Neural crest cell (in vitro differentiated cells): ENCODE results near the gene GORASP2. TPM values are rescaled to one million over a fixed set of nuclear protein-coding genes. Genes with fewer than 3 reads are reported as not detected.

Experiments used
- DNase-seq: peaks from one replicate; pipeline ENCODE4 v3.0.0; 2021; ENCODE audit warnings: low read depth, mixed read lengths, low spot score
- H3K27ac Mint-ChIP-seq: one replicate; pipeline ENCODE4 v1.8.0; 2021; ENCODE audit warnings: mild to moderate bottlenecking, mixed read lengths; ENCODE audit not compliant: unreplicated experiment
- H3K27me3 Mint-ChIP-seq: 2 replicates; pipeline ENCODE4 v1.8.0; 2021; ENCODE audit warnings: low read depth, mild to moderate bottlenecking, mixed read lengths
- H3K36me3 Mint-ChIP-seq: 2 replicates; pipeline ENCODE4 v1.8.0; 2021; ENCODE audit warnings: low read depth, mild to moderate bottlenecking, mixed read lengths
- H3K4me1 Mint-ChIP-seq: 2 replicates; pipeline ENCODE4 v1.8.0; 2021; ENCODE audit warnings: mixed read lengths
- H3K4me3 Mint-ChIP-seq: one replicate; pipeline ENCODE4 v1.8.0; 2021; ENCODE audit warnings: mild to moderate bottlenecking, mixed read lengths
- H3K9me3 Mint-ChIP-seq: 2 replicates; pipeline ENCODE4 v1.8.0; 2021; ENCODE audit warnings: mixed read lengths
- CTCF ChIP-seq: fragments of 200-600 bp; sonication (generic); conservative IDR thresholded peaks from 2 replicates; pipeline ENCODE4 v1.5.0; 2021; ENCODE audit warnings: antibody characterized with exemption, mild to moderate bottlenecking
- total RNA-seq: library from RNA; stranded (reverse); gene quantifications from 2 replicates; pipeline ENCODE4 v1.2.1, GENCODE V29; 2021

The GORASP2 gene
- total RNA-seq, 1 donor from 2014 or later, result 71.4 TPM

- H3K36me3 Mint-ChIP-seq, result peaks cover 4% of the 10 kb centered on the region
- DNase-seq, result no peak
- H3K4me3 Mint-ChIP-seq, result no peak overlapping the region
- H3K27me3 Mint-ChIP-seq, result peaks cover 13% of the 10 kb centered on the region
- TF ChIP-seq CTCF, result no peak
- H3K4me1 Mint-ChIP-seq, result no peaks in the 10 kb centered on the region
- no peaks in the 10 kb centered on the region for H3K9me3 Mint-ChIP-seq
- H3K27ac Mint-ChIP-seq, result no peak overlapping the region
These were observed 55.0 kb downstream of the GORASP2 start for GRCh38 chr2:170984079-170984478.

DNA sequence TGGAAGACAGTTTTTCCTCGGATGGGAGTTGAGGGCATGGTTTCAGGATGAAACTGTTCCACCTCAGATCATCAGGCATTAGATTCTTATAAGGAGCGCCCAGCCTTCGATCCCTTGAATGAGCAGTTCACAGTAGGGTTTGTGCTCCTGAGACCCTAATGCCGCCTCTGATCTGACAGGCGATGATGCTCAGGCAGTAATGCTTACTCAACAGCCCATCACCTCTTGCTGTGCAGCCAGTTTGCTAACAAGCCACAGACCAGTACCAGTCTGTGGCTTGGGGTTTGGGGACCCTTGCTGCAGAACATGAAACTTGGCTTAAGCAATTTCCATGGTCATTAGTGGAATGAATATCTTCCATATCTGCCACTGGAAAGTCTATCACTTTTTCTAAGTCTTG, 56.4 kb downstream of the GORASP2 start:
- no peak for TF ChIP-seq CTCF
- DNase-seq, result no peak
- peaks cover 13% of the 10 kb centered on the region for H3K27me3 Mint-ChIP-seq
- H3K4me3 Mint-ChIP-seq, result no peak overlapping the region
- no peaks in the 10 kb centered on the region for H3K9me3 Mint-ChIP-seq
- no peak overlapping the region for H3K27ac Mint-ChIP-seq
- peaks cover 4% of the 10 kb centered on the region for H3K36me3 Mint-ChIP-seq
- H3K4me1 Mint-ChIP-seq, result no peaks in the 10 kb centered on the region

DNA sequence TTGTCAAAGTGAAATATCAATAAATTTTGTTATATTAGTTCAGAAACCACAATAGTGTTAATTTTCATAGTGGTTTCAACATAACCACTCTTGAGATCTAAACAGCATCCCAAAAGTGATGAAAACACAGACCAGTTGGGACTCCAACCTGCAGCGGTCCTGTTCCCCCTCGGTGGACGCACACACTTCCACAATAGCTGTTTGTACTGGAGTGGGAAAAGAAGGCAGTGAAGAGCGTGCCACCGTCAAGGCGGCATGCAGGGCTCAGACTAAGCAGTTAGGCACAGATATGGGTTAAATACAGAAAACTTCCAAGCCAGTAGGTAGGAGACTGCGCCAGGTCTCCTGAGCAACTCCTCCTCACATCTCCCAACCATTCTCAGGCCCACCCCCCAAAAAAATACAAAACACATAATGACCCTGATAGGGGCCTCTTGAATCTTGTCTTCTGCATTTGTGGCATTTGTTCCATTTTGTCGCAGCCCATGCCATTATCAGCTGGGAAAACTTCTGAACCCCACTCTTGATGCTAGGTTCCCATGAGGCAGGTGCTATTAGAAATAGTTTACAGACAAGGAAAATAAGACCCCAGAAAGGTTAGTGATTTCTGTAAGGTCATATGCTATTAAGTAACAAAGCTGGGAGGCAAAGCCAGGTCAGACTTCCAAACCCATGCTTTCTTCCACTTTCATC, 57.7 kb downstream of the GORASP2 start:
- no peak for TF ChIP-seq CTCF
- Mint-ChIP-seq H3K4me3 (no peak overlapping the region), H3K36me3 (peaks cover 7% of the 10 kb centered on the region), H3K4me1 (no peaks in the 10 kb centered on the region), H3K9me3 (no peaks in the 10 kb centered on the region), H3K27ac (no peak overlapping the region), H3K27me3 (peaks cover 7% of the 10 kb centered on the region)
- no peak for DNase-seq

- no peak overlapping the region for H3K27ac Mint-ChIP-seq
- H3K4me1 Mint-ChIP-seq, result no peaks in the 10 kb centered on the region
- peaks cover 14% of the 10 kb centered on the region for H3K36me3 Mint-ChIP-seq
- H3K9me3 Mint-ChIP-seq, result no peaks in the 10 kb centered on the region
- DNase-seq, result no peak
- no peaks in the 10 kb centered on the region for H3K27me3 Mint-ChIP-seq
- TF ChIP-seq CTCF, result no peak
- no peak overlapping the region for H3K4me3 Mint-ChIP-seq
These were observed 62.5 kb downstream of the GORASP2 start for GRCh38 chr2:170991398-170992182.

GRCh38 chr2:170996316-170996715, 67.3 kb downstream of the GORASP2 start:
- no peak for DNase-seq
- TF ChIP-seq CTCF, result no peak
- no peak overlapping the region for H3K4me3 Mint-ChIP-seq
- peaks cover 17% of the 10 kb centered on the region for H3K36me3 Mint-ChIP-seq
- H3K4me1 Mint-ChIP-seq, result no peaks in the 10 kb centered on the region
- H3K27ac Mint-ChIP-seq, result no peak overlapping the region
- no peaks in the 10 kb centered on the region for H3K27me3 Mint-ChIP-seq
- H3K9me3 Mint-ChIP-seq, result no peaks in the 10 kb centered on the region
